ENCODE results near the gene LIPG. TPM values are rescaled to one million over a fixed set of nuclear protein-coding genes. Genes with fewer than 3 reads are reported as not detected.

The LIPG gene
- total and polyA plus RNA-seq, 9 of the 15 experiments (the other 6 are each of a cell fraction or from before 2014, with no cell fraction given): 0.76 to 1.8 (median 1.3) TPM

- TF ChIP-seq, protein P1, sequence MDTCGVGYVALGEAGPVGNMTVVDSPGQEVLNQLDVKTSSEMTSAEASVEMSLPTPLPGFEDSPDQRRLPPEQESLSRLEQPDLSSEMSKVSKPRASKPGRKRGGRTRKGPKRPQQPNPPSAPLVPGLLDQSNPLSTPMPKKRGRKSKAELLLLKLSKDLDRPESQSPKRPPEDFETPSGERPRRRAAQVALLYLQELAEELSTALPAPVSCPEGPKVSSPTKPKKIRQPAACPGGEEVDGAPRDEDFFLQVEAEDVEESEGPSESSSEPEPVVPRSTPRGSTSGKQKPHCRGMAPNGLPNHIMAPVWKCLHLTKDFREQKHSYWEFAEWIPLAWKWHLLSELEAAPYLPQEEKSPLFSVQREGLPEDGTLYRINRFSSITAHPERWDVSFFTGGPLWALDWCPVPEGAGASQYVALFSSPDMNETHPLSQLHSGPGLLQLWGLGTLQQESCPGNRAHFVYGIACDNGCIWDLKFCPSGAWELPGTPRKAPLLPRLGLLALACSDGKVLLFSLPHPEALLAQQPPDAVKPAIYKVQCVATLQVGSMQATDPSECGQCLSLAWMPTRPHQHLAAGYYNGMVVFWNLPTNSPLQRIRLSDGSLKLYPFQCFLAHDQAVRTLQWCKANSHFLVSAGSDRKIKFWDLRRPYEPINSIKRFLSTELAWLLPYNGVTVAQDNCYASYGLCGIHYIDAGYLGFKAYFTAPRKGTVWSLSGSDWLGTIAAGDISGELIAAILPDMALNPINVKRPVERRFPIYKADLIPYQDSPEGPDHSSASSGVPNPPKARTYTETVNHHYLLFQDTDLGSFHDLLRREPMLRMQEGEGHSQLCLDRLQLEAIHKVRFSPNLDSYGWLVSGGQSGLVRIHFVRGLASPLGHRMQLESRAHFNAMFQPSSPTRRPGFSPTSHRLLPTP (IDR thresholded peaks at IDR 0.05; ENCODE audit: borderline replicate concordance, extremely low read depth, insufficient read length): no peak
- TF ChIP-seq ZNF282 (CRISPR knock-in tag; IDR thresholded peaks at IDR 0.05): no peak
- TF ChIP-seq ZBTB17 (CRISPR knock-in tag; IDR thresholded peaks at IDR 0.05): no peak
- TF ChIP-seq MBD1 (CRISPR knock-in tag; IDR thresholded peaks at IDR 0.05): no peak
- TF ChIP-seq ZNF12 (CRISPR knock-in tag; IDR thresholded peaks at IDR 0.05): no peak
These were observed 54.9 kb downstream of the LIPG start (continued) for GRCh38 chr18:49616618-49617328.

DNA sequence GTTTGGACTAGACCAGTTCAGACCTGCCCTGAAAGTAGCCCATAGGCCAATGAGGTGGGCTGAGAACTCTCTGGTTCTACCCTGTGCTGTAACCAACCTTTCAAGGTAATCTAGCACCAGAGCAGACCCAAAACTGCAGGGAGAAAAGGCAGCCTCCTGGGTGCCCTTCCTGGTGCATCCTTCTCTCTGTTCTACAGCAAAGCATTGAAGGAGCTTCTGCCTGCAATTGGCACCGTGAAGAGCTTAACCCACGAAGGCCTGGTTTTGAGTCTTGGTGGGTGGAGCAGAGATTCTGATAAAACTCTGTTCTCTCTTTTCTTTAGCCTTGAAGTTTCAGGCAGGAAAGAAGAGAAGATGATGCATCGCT is 55.5 kb downstream of the LIPG start:
- H3K79me2 ChIP-seq (ENCODE audit: control insufficient read depth, insufficient read depth, low read length): no peaks in the 10 kb centered on the region
- peaks cover 5 to 38% of the 10 kb centered on the region in 2 experiments; a peak in 4 of 5 replicates for H3K27me3 ChIP-seq (ENCODE audit: control insufficient read depth in 2 of 2, insufficient read depth in 2 of 2, low read length in 2 of 2)
- intact Hi-C loops (cut with micrococcal nuclease) (no loop called here), in situ Hi-C loops (cut with MboI) (no loop called here)
- H3K4me2 ChIP-seq (ENCODE audit: insufficient read depth, low read length): no peak overlapping the region
- no peaks in the 10 kb centered on the region for H4K20me1 ChIP-seq (replicated peaks; ENCODE audit: control insufficient read depth, insufficient read depth, low read length)
- H3K9ac ChIP-seq (ENCODE audit: insufficient read depth in 1 of 2, low read depth in 2 of 2, low read length in 2 of 2): no peak overlapping the region
- no peaks in the 10 kb centered on the region for H3K36me3 ChIP-seq (ENCODE audit: control insufficient read depth, insufficient read depth, low read length)
- TF ChIP-seq MAFF (IDR thresholded peaks at IDR 0.05; ENCODE audit: low read length) (no peak), ILF3 (IDR thresholded peaks at IDR 0.05; ENCODE audit: borderline replicate concordance) (no peak)
- TF ChIP-seq, protein P2, sequence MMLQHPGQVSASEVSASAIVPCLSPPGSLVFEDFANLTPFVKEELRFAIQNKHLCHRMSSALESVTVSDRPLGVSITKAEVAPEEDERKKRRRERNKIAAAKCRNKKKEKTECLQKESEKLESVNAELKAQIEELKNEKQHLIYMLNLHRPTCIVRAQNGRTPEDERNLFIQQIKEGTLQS (IDR thresholded peaks at IDR 0.05): no peak
- TF ChIP-seq, protein P2 (CRISPR knock-in tag; conservative IDR thresholded peaks at IDR 0.05): no peak
- no peaks in the 10 kb centered on the region for H3K9me3 ChIP-seq (replicated peaks; ENCODE audit: control insufficient read depth, insufficient read depth, low read depth, low read length)
- ATAC-seq (no peak), DNase-seq (ENCODE audit: extremely low read depth in 1 of 4, low spot score in 3 of 4) (no peak), FAIRE-seq (no peak)
- H3K27ac ChIP-seq (ENCODE audit: extremely low read depth, low read depth, low read length): no peak overlapping the region
- H3K9me1 ChIP-seq (ENCODE audit: control insufficient read depth, insufficient read depth, low read length): no peaks in the 10 kb centered on the region
- H3K4me1 ChIP-seq (replicated peaks in 1 of 2; ENCODE audit: control insufficient read depth in 2 of 2, insufficient read depth in 2 of 2, low read length in 2 of 2): no peaks in the 10 kb centered on the region
- H3K4me3 ChIP-seq: no peak overlapping the region
- WGBS (ENCODE audit: insufficient coverage, low coverage, missing lambda C conversion rate): 3% methylated on average over 3 of the region's 3 CpGs
- no TSS peak for BruUV-seq (replicated peaks)
- ChIA-PET CTCF (ENCODE audit: low intra/inter-chr PET ratio) (no interaction called here), POLR2A (no interaction called here)
- H2AFZ ChIP-seq (ENCODE audit: low read depth, low read length): no peak overlapping the region

Data from K562 (cell line).